GM21526 (cell line): ENCODE measurements around the gene NTM.
"Not testable (repeated sequence)": the region's sequence is repeated elsewhere in the genome, so short reads cannot be mapped to it uniquely, and the experiment has no call there.

Experiments used
- ATAC-seq: cut with Tn5 transposase; IDR thresholded peaks from one replicate; pipeline ENCODE4 v1.9.1; 2021; ENCODE audit warnings: moderate library complexity; ENCODE audit not compliant: unreplicated experiment, low FRiP score

Gene NTM

DNA sequence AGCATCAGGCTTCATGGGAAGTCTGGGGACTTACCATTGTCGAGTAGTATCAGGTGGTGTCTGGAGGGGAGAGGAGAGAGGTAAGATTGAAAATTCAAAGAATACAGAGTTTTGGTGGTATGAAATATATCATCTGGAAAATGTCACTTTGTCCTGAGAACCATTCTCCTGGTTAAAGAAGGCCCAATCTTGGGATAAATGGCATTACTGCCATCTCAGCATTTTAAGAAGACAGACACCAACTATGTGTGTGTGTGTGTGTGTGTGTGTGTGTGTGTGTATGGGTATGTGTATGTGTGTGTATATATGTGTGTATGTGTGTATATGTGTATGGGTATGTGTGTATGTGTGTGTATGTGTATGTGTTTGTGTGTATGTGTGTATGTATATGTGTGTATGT lies 673.3 kb downstream of the NTM start:
- ATAC-seq = no peak

GRCh38 chr11:132045107-132045506 lies 674.7 kb downstream of the NTM start:
- no peak for ATAC-seq

- no peak for ATAC-seq
These were observed 676.0 kb downstream of the NTM start for GRCh38 chr11:132046288-132046865.

DNA sequence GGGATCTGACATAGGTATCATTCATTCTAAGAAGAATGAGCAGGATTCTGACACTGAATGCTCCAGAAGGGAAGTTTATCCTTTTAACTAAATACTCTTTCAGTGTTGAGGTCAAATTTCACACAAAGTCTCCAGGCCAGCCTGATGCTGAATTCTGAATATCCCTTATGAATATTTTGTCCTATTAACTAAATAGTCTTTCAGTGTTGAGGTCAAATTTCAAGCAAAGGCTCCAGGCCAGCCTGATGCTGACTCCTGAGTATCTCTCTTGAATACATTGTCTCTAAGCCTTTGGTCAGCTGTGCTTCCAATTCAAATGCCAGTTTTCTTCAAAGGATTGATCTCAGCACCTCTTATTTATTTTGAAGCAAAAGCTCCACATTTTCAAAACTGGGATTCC lies 676.8 kb downstream of the NTM start:
- ATAC-seq = no peak

DNA sequence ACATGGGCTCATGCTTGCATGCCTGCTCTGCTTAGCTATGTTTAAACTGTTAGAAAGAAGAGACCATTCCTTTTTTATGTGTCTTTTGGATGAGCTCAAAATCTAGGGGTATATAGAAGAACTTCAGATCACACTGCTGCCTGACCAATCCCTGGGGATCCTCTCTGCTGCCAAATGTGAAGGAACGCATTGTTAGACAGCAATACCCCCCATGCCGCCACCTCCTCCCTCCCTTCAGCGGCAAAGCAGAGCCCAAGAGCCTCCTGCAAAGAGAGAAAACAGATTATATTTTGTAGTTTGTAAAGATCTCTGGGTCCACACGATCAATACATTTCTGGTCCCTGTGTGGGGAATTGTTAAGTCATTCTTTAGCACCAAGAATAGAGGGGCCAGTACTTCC lies 677.6 kb downstream of the NTM start:
- no peak for ATAC-seq

DNA sequence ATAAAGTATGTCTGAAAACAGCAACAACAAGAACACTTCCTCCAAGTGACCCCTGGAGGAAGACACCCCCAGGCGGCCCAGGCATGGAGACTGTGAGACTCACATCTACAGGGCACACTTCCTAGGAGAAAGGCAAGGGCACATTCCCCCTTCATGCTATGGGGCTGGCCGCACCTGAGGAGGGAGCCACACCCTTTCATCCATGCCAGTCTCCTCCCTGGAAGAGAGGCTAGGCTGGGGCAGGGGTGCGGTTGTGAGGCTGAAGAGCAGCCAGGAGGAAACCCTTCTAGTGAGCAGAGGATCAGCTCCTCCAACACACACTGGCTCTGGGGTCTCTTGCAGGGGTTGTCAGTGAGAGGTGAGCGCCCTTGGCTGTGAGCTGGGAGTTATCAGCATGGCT lies 678.8 kb downstream of the NTM start:
- ATAC-seq = no peak

- no peak for ATAC-seq
These were observed 679.6 kb downstream of the NTM start for GRCh38 chr11:132050049-132050448.

DNA sequence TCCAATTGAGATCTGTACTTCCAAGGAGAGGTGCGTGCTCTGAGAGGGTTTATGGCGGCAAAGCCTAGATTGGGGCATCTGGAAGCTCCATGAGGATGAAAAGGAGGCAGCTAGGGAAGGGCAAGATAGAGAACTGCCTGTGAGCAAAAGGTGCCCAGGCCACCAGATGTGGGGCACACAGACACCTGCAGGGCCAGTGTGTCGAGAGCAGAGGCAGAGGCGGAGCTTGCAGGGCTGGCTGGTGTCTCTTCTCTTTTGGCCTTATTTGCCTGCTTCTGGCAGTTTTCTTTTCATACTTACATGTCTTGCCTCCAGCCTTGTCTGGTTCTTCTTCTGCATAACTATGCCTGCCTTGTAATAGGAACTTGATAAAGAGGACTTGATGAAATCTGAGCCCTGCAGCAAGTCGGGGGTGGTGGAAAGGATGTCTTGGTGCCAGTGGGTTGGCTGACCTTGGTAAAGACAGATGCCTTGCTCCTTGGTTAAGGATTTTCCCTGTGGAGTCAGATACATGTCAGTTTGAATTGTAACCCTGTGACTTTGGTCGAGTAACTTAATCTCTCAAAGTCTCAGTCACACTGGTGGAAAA lies 680.3 kb downstream of the NTM start:
- no peak for ATAC-seq

GRCh38 chr11:132051704-132052103 lies 681.3 kb downstream of the NTM start:
- ATAC-seq = no peak

DNA sequence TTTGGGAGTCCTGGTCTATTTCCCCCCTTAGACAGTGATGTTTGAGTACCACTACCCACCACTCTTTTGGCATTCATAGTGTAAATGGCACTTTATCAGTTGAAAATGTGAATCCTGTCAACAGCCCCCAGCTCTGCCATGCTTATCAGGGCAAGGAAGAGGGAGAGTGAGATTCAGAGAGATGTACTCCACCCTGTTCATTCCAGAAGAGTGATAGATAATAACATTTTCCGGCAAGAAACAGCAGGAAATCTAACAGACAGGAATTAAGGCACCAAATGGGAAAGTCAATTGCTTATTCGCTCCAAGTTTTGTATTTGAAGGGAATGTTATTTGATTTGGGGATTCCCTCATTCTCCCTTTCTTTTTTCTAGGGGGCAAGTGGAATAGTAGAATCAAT lies 681.9 kb downstream of the NTM start:
- no peak for ATAC-seq

GRCh38 chr11:132052904-132053303 lies 682.5 kb downstream of the NTM start:
- ATAC-seq = no peak

GRCh38 chr11:132054822-132055221 lies 684.4 kb downstream of the NTM start:
- ATAC-seq = no peak

DNA sequence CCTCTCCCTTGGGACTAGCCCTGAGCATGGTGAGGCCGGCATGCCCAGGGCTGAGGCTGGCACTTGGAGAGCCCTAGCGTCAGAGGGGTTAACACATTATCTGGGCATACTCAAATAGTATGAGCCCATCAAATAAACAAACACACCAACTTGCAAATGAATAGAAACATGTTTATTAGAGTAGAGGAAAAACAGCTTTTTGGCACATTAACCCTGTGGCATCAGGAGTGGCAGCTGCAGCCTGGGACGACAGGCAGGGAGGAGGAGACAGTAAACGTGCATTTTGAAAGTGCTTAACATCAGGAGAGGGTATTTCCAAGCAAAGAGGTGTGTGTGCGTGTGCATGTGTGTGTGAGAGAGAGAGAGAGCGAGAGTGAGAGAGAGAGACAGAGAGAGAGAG lies 684.9 kb downstream of the NTM start:
- ATAC-seq = no peak

DNA sequence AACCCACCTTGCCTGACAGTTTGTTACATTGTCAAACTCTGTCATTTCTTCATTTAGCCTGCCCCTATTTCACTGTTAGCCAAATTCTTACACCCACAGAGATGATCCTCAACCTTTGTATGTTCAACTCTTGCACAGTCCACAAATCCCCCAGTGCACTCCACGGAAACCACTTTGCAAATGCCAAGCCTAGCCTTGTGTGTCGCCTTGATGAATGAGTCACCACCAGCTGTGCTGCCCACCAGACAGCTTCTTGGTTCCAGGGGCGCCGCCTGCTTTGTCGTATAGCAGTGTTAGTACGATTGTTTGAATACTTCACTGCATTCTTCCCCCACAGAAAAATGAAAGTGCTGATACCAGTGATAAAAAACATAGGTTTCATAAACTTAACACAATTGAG lies 686.3 kb downstream of the NTM start:
- no peak for ATAC-seq

DNA sequence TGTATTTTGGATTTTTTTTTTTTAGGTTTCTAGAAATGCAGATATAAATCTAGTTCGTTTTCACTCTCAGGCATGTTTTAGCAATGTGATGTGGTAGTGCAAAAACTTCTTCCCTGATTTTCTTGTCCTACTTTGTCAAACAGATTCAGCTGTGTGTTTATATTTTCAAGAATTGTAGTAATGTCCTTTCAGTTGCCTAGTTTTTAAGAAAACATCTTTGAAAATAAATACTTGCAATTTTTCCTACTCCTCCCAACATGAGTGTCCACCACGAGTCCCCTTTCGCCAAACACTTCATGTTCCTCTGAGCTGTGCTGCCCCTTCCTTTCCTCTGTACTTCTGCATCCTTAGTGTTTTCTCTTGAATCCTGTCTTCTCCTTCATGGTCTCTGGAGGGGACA lies 686.9 kb downstream of the NTM start:
- ATAC-seq = no peak

DNA sequence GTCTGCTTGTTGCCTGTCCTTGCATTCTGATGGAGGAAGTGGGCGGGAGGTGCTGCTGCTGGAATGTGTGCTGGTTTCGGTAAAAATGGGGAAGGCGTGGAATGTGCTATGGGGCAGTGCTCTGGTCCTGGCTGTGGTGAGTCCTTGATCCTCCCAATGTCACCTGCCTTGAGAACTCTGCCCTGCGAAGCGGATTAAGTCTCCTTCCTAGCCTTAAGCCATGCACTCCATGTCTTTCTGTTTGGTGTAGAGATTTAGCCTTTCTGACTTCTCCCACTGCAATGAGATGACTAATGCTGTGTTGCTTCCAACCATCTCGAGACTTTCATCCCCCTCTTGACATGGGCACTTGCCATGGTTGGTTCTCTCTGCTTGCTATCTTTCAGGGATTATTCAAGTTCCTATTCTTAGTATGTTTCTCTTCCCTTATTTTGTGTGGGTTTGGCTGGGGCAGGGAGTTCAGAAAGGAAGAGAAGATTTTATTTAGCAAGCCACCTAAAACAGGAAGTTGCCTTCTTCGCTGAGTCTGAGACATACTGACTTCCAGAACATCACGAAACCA lies 687.9 kb downstream of the NTM start:
- ATAC-seq = no peak

DNA sequence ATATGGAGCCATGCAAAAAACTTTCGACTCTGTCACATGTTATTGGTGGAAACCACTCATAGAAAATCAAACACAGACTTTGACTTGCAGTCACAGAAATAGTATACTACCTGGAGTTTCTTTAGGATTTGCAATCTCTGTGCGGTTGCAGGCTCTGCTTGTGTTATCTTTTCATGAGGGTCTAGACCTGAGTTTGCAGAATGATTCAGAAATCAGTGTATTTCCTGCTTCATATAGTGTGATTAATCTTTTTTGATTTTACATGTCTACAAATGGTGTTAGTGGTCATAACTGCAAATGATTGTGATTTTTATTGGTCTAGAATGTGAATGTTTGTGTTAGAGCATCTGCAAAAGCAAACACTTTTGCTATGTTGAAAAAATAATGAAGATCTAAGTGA lies 690.2 kb downstream of the NTM start:
- ATAC-seq = no peak

DNA sequence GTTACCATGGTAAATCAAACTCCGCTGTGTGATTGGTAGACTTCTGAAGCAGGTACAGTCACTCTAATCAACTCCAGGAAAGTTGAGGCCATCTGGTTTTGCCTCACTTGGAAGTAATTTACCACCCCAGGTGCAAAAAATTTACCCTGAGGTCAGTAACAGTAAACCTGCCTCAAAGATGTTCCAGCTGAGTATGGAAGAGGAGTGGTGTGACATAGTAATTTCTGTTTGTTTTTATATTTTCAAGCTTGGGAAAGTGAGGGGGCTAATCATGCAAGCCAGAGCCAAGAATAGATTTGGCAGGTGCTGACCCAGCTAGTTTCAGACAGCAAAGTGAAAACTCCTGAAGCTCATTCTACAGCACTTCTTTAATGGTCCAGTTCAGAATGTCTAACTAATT lies 691.6 kb downstream of the NTM start:
- no peak for ATAC-seq

DNA sequence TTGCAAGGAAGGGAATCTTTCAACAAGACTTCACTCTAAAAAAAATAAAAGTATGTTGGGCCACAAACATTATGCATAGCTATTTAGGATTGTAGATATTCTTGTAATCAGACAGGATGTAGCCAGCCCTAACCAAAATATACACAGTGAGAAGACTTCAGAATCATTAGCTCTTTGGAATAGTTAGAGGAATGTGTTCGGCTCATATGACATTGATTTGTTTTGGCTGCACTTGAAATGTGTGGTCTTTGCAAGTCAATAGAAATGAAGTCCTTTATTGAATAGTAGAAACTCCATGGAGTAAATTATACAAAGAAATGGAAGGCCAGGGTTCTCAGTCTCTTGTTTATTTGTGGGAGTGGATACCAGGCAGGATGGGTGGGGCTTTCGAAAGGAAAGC lies 692.1 kb downstream of the NTM start:
- no peak for ATAC-seq

GRCh38 chr11:132064987-132065620 lies 694.7 kb downstream of the NTM start:
- ATAC-seq = no peak

- no peak for ATAC-seq
These were observed 698.1 kb downstream of the NTM start for GRCh38 chr11:132068556-132068955.

DNA sequence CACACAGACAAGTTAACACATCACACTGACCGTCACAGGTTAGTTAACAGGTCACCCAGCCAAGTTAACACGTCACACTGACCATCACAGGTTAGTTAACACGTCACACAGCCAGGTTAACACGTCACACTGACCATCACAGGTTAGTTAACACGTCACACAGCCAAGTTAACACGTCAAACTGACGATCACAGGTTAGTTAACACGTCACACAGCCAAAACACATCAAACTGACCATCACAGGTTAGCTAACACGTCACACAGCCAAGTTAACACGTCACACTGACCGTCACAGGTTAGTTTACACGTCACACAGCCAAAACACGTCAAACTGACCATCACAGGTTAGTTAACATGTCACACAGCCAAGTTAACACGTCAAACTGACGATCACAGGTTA lies 699.2 kb downstream of the NTM start:
- not testable (repeated sequence) for ATAC-seq
